ENCODE measurements around the gene SLC35F1. TPM values are rescaled to one million over a fixed set of nuclear protein-coding genes. Genes with fewer than 3 reads are reported as not detected.

Gene SLC35F1
- total RNA-seq, 1 donor: not detected

DNA sequence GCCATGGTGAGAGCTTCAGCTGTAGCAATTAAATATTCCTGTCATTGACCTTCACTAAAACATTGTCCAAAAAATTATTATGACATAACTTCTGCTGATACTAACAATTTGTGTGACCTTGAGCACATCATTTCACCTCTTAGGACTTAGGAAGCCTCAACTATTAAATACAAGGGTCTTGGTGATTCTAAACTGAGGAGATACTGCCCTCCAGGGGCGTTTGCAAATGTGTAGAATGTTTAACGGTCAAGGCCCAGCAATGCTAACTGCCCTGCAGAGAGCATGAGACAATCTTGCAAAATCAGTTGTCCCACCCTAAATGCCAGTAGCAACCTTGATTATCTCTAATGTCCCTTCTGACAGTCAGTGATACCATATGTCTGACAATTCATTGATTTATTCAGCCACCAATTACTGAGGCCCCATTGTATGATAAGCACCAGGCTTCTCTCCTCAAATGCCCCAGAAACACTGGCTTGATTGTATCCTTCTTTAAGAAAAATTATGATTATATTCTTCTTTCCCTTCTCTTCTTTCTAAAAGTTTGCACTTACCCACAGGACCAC, 356.9 kb downstream of the SLC35F1 start:
- DNase-seq (ENCODE audit: low read depth): peak; percentile 31
- H3K4me3 ChIP-seq (ENCODE audit: low read depth, low read length): no peak overlapping the region
- TF ChIP-seq, protein P1, sequence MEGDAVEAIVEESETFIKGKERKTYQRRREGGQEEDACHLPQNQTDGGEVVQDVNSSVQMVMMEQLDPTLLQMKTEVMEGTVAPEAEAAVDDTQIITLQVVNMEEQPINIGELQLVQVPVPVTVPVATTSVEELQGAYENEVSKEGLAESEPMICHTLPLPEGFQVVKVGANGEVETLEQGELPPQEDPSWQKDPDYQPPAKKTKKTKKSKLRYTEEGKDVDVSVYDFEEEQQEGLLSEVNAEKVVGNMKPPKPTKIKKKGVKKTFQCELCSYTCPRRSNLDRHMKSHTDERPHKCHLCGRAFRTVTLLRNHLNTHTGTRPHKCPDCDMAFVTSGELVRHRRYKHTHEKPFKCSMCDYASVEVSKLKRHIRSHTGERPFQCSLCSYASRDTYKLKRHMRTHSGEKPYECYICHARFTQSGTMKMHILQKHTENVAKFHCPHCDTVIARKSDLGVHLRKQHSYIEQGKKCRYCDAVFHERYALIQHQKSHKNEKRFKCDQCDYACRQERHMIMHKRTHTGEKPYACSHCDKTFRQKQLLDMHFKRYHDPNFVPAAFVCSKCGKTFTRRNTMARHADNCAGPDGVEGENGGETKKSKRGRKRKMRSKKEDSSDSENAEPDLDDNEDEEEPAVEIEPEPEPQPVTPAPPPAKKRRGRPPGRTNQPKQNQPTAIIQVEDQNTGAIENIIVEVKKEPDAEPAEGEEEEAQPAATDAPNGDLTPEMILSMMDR (IDR thresholded peaks at IDR 0.05; ENCODE audit: insufficient read depth, low read depth, low read length): peak; percentile 35

DNA sequence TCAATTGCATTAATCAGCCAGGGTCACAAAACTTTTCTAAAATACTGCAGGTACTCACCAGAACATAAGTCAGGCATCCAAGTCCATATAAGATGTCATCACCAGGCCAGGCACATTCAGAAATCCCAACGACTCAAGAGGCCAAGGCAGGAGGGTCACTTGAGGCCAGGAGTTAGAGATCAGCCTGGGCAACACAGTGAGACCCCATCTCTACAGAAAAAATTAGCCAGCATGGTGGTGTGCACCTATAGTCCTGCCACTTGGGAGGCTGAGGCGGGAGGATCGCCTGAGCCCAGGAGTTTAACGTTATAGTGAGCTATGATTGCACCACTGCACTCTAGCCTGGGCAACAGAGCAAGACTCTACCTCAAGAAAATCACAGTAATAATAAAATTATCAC, 362.6 kb downstream of the SLC35F1 start:
- TF ChIP-seq, protein P1 (IDR thresholded peaks at IDR 0.05; ENCODE audit: insufficient read depth, low read depth, low read length): no peak
- DNase-seq (ENCODE audit: low read depth): no peak
- H3K4me3 ChIP-seq (ENCODE audit: low read depth, low read length): no peak overlapping the region

DNA sequence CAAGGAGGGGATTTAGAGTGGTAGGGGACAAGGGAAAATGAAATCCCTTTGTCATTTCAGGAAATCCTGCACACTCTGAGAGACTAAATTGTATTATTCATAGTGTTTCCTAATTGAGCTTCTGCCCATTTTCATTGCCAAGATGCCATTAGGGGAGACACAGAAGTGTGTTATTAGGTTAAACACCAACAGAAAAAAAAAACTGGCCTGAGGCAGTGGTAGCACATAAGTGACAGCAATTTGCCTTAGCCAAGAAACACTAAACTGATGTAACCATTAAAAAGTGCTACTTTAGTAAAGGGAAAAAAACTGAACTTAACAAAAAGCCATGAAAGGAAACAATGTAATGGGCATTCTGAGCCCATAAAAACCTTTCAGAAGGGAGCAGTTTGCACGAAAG, 370.6 kb downstream of the SLC35F1 start:
- no peak overlapping the region for H3K4me3 ChIP-seq (ENCODE audit: low read depth, low read length)
- TF ChIP-seq, protein P1 (IDR thresholded peaks at IDR 0.05; ENCODE audit: insufficient read depth, low read depth, low read length): no peak

DNA sequence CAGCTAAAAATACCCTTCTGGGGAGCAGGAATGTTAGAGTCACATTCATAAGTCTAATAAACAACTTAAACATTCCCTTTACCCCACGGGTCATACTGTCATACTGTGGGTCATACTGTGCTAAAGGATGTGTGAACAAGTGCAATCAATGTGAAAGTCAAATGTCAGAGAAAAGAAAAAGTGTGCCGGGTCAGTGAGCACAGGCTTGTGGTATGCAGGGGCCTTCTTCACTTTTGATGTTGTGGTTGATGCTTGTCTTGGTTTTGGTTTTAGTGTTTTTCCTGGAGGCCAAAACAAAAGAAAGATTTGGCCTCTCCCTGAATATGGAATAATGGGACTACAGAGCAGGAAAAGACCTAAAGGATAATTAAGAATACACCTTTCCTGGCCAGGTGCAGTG, 373.1 kb downstream of the SLC35F1 start:
- TF ChIP-seq, protein P1 (IDR thresholded peaks at IDR 0.05; ENCODE audit: insufficient read depth, low read depth, low read length): no peak
- no peak for DNase-seq (ENCODE audit: low read depth)
- no peak overlapping the region for H3K4me3 ChIP-seq (ENCODE audit: low read depth, low read length)

More for the DNA sequence above, 370.6 kb downstream of the SLC35F1 start:
- DNase-seq (ENCODE audit: low read depth): no peak

DNA sequence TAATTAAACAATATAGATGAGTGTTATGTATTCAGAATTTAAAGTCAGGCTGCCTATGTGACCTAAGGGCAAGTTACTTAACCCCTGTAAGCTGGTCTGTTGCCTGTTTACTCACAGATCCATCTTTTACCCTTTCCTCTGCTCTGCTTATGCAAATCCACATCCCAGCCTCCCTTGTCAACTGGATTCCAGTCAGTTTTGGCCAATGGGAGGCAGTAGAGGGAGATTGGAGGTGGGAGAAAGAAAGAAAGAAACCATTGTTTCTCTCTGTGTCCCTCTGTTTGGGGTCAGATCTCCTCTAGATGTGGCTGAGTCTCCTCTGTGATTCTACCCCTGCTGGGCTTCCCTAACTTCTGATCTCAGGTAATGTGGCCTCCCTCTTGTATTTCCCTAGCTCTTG, 374.2 kb downstream of the SLC35F1 start:
- TF ChIP-seq, protein P1 (IDR thresholded peaks at IDR 0.05; ENCODE audit: insufficient read depth, low read depth, low read length): no peak

DNA sequence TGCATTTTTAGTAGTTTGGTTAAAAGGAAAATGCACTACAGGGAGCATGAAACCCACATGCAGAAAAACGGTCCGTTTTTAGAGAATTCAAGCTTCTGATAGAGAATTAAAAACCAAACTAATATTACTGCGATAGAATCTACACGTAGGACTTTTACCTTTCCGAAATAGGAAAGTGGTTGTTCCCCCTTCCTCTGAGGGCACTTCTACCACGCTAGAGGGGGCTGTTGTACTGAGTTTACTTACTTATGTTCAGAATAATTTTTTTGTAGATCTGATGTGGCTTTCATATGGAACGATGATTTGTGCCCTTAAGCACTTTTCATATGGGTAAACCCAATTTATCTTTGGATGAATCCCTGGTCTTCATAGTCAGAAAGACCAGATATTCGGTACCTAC, 376.7 kb downstream of the SLC35F1 start:
- TF ChIP-seq, protein P1 (IDR thresholded peaks at IDR 0.05; ENCODE audit: insufficient read depth, low read depth, low read length): peak; percentile 85
- no peak overlapping the region for H3K4me3 ChIP-seq (ENCODE audit: low read depth, low read length)
- DNase-seq (ENCODE audit: low read depth): peak; percentile 72

More for the DNA sequence above, 374.2 kb downstream of the SLC35F1 start:
- no peak overlapping the region for H3K4me3 ChIP-seq (ENCODE audit: low read depth, low read length)
- DNase-seq (ENCODE audit: low read depth): no peak
